Osteocyte (in vitro differentiated cells): ENCODE measurements around the gene SIDT1. TPM values are rescaled to one million over a fixed set of nuclear protein-coding genes. Genes with fewer than 3 reads are reported as not detected.
A peak's percentile ranks its signal among the peaks of the same experiment; 100 is the strongest.

Experiments used
- DNase-seq: peaks from one replicate; pipeline ENCODE4 v3.0.0; 2021; ENCODE audit warnings: mixed read lengths; ENCODE audit not compliant: unreplicated experiment; ENCODE audit errors: extremely low spot score
- H3K27ac Mint-ChIP-seq: one replicate; pipeline ENCODE4 v1.8.0; 2021; ENCODE audit warnings: mild to moderate bottlenecking, mixed read lengths; ENCODE audit not compliant: unreplicated experiment
- H3K27me3 Mint-ChIP-seq: one replicate; pipeline ENCODE4 v1.8.0; 2021; ENCODE audit warnings: mixed read lengths; ENCODE audit not compliant: unreplicated experiment
- H3K36me3 Mint-ChIP-seq: one replicate; pipeline ENCODE4 v1.8.0; 2021; ENCODE audit warnings: mixed read lengths; ENCODE audit not compliant: unreplicated experiment
- H3K4me1 Mint-ChIP-seq: one replicate; pipeline ENCODE4 v1.8.0; 2021; ENCODE audit warnings: mixed read lengths; ENCODE audit not compliant: unreplicated experiment
- H3K4me3 Mint-ChIP-seq: one replicate; pipeline ENCODE4 v1.8.0; 2021; ENCODE audit warnings: mild to moderate bottlenecking, moderate library complexity, mixed read lengths; ENCODE audit not compliant: unreplicated experiment
- H3K9me3 Mint-ChIP-seq: one replicate; pipeline ENCODE4 v1.8.0; 2021; ENCODE audit warnings: mixed read lengths; ENCODE audit not compliant: unreplicated experiment
- total RNA-seq: library from RNA; stranded (reverse); gene quantifications from 2 replicates; pipeline ENCODE4 v1.2.1, GENCODE V29; 2021
- TF ChIP-seq, protein P1 (sequence below): fragments of 200-600 bp; sonication (generic); IDR thresholded peaks from 2 replicates; pipeline ENCODE4 v1.5.0; 2021; ENCODE audit warnings: antibody characterized with exemption, mild to moderate bottlenecking, moderate library complexity

SIDT1 gene
- total RNA-seq, 1 donor from 2014 or later = not detected

GRCh38 chr3:113620091-113620490 is 87.7 kb downstream of the SIDT1 start:
- TF ChIP-seq, protein P1, sequence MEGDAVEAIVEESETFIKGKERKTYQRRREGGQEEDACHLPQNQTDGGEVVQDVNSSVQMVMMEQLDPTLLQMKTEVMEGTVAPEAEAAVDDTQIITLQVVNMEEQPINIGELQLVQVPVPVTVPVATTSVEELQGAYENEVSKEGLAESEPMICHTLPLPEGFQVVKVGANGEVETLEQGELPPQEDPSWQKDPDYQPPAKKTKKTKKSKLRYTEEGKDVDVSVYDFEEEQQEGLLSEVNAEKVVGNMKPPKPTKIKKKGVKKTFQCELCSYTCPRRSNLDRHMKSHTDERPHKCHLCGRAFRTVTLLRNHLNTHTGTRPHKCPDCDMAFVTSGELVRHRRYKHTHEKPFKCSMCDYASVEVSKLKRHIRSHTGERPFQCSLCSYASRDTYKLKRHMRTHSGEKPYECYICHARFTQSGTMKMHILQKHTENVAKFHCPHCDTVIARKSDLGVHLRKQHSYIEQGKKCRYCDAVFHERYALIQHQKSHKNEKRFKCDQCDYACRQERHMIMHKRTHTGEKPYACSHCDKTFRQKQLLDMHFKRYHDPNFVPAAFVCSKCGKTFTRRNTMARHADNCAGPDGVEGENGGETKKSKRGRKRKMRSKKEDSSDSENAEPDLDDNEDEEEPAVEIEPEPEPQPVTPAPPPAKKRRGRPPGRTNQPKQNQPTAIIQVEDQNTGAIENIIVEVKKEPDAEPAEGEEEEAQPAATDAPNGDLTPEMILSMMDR = no peak
- Mint-ChIP-seq H3K4me3 (no peak overlapping the region), H3K27me3 (peaks cover 18% of the 10 kb centered on the region), H3K36me3 (no peaks in the 10 kb centered on the region), H3K4me1 (no peaks in the 10 kb centered on the region), H3K27ac (no peak overlapping the region), H3K9me3 (no peaks in the 10 kb centered on the region)
- no peak for DNase-seq

DNA sequence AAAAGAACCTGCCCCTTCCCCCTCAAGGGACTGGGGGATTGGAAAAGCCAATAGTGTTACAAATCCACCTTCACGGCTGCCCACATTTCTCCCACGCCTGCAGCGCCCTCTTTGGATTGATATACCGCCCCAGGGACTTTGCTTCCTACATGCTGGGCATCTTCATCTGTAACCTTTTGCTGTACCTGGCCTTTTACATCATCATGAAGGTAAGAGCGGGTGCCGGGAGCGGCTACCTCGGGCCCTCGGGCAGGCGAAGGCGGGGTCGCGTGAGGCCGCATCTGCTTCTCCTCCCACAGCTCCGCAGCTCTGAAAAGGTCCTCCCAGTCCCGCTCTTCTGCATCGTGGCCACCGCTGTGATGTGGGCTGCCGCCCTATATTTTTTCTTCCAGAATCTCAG is 91.0 kb downstream of the SIDT1 start:
- H3K27ac Mint-ChIP-seq = no peak overlapping the region
- peaks cover 33% of the 10 kb centered on the region for H3K27me3 Mint-ChIP-seq
- no peak overlapping the region for H3K4me3 Mint-ChIP-seq
- no peaks in the 10 kb centered on the region for H3K9me3 Mint-ChIP-seq
- TF ChIP-seq, protein P1 = peak; percentile 10
- no peak for DNase-seq
- no peaks in the 10 kb centered on the region for H3K36me3 Mint-ChIP-seq
- peaks cover 11% of the 10 kb centered on the region for H3K4me1 Mint-ChIP-seq

- peaks cover 11% of the 10 kb centered on the region for H3K4me1 Mint-ChIP-seq
- TF ChIP-seq, protein P1 = no peak
- no peak for DNase-seq
- H3K9me3 Mint-ChIP-seq = no peaks in the 10 kb centered on the region
- H3K27me3 Mint-ChIP-seq = peaks cover 33% of the 10 kb centered on the region
- H3K4me3 Mint-ChIP-seq = no peak overlapping the region
- H3K36me3 Mint-ChIP-seq = no peaks in the 10 kb centered on the region
- no peak overlapping the region for H3K27ac Mint-ChIP-seq
Measured at GRCh38 chr3:113623811-113624210, 91.5 kb downstream of the SIDT1 start.

DNA sequence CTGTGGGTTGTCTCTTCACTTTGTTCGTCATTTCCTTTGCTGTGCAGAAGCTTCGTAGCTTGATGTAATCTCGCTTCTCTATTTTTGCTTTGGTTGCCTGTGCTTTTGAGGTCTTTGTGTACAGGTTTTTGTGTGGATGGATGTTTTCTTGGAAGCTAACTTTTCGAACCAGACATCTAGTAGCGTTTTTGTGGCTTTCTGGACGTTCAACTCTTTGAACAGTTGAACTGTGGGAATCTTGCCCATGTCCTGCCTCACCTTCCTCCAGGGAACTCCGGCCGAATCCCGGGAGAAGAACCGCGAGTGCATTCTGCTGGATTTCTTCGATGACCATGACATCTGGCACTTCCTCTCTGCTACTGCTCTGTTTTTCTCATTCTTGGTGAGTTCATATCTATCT is 93.5 kb downstream of the SIDT1 start:
- Mint-ChIP-seq H3K36me3 (no peaks in the 10 kb centered on the region), H3K27ac (peak overlapping the region; percentile 29), H3K4me3 (no peak overlapping the region), H3K9me3 (no peaks in the 10 kb centered on the region), H3K27me3 (peaks cover 34% of the 10 kb centered on the region), H3K4me1 (peaks cover 11% of the 10 kb centered on the region)
- DNase-seq = no peak
- TF ChIP-seq, protein P1 = no peak

GRCh38 chr3:113626503-113627371 is 94.4 kb downstream of the SIDT1 start:
- no peak overlapping the region for H3K27ac Mint-ChIP-seq
- no peak overlapping the region for H3K4me3 Mint-ChIP-seq
- H3K36me3 Mint-ChIP-seq = no peaks in the 10 kb centered on the region
- DNase-seq = no peak
- peaks cover 11% of the 10 kb centered on the region for H3K4me1 Mint-ChIP-seq
- peaks cover 31% of the 10 kb centered on the region for H3K27me3 Mint-ChIP-seq
- TF ChIP-seq, protein P1 = peak; percentile 86
- H3K9me3 Mint-ChIP-seq = no peaks in the 10 kb centered on the region
